HL-60 (cell line): ENCODE data around the gene PLSCR5.

Source experiments
- DNase-seq, 2 experiments: peaks; one replicate each; pipeline ENCODE4 v3.0.0-alpha.2; 2010 to 2020; ENCODE audit warnings: low read depth in 1 of 2, low spot score in 1 of 2
- H3K27ac ChIP-seq: fragments of 250-450 bp; sonication (Bioruptor Pico); replicated peaks from 2 replicates; pipeline ENCODE4 v1.5.1; 2020; ENCODE audit warnings: mild to moderate bottlenecking, moderate library complexity
- H3K27me3 ChIP-seq: fragments of 250-450 bp; sonication (Bioruptor Pico); 2 replicates; pipeline ENCODE4 v1.5.1; 2021; ENCODE audit warnings: mild to moderate bottlenecking, moderate library complexity; ENCODE audit not compliant: insufficient read depth, poor library complexity, severe bottlenecking
- H3K4me3 ChIP-seq: replicated peaks from 2 replicates; pipeline ENCODE4 v1.5.1; 2011; ENCODE audit warnings: mild to moderate bottlenecking, control low read depth, low read length; ENCODE audit not compliant: insufficient read depth
- CTCF ChIP-seq: IDR thresholded peaks from one replicate; pipeline ENCODE4 v1.5.1; 2011; ENCODE audit warnings: low read length, control low read depth, inconsistent platforms; ENCODE audit not compliant: insufficient read depth
- GABPA ChIP-seq: IDR thresholded peaks from 2 replicates; pipeline ENCODE4 v1.6.1; 2012; ENCODE audit warnings: low read depth
- POLR2AphosphoS5 ChIP-seq: IDR thresholded peaks from 2 replicates; pipeline ENCODE4 v1.6.1; 2012; ENCODE audit warnings: low read depth
- REST ChIP-seq: IDR thresholded peaks from 2 replicates; pipeline ENCODE4 v1.6.1; 2012; ENCODE audit warnings: low read depth; ENCODE audit not compliant: insufficient replicate concordance
- SPI1 ChIP-seq: IDR thresholded peaks from 2 replicates; pipeline ENCODE4 v1.6.1; 2012; ENCODE audit warnings: low read depth, mild to moderate bottlenecking, borderline replicate concordance

Gene PLSCR5

GRCh38 chr3:146626403-146627122, 21.4 kb upstream of the PLSCR5 start:
- no peak for DNase-seq
- no peaks in the 10 kb centered on the region for H3K27me3 ChIP-seq
- TF ChIP-seq SPI1, result no peak
- TF ChIP-seq REST, result no peak
- TF ChIP-seq POLR2AphosphoS5, result no peak
- TF ChIP-seq CTCF, result no peak
- TF ChIP-seq GABPA, result no peak
- H3K4me3 ChIP-seq, result no peak overlapping the region
- no peak overlapping the region for H3K27ac ChIP-seq

GRCh38 chr3:146625186-146625775, 20.1 kb upstream of the PLSCR5 start:
- TF ChIP-seq SPI1 (no peak), GABPA (no peak), REST (no peak), POLR2AphosphoS5 (no peak), CTCF (no peak)
- Histone ChIP-seq H3K27me3 (no peaks in the 10 kb centered on the region), H3K4me3 (no peak overlapping the region), H3K27ac (no peak overlapping the region)
- no peak for DNase-seq

GRCh38 chr3:146621723-146622122, 16.6 kb upstream of the PLSCR5 start:
- Histone ChIP-seq H3K4me3 (no peak overlapping the region), H3K27me3 (no peaks in the 10 kb centered on the region), H3K27ac (no peak overlapping the region)
- no peak for DNase-seq
- no peak for TF ChIP-seq REST
- TF ChIP-seq GABPA, result no peak
- TF ChIP-seq SPI1, result no peak
- no peak for TF ChIP-seq POLR2AphosphoS5
